ENCODE data around the gene VWA8.

- TF ChIP-seq POLR2A (IDR thresholded peaks at IDR 0.05; ENCODE audit: low read length) (no peak), GATA1 (IDR thresholded peaks at IDR 0.05; ENCODE audit: low read depth, low read length) (no peak)
These were observed 195.1 kb downstream of the VWA8 start for GRCh38 chr13:41765813-41766212.
